NCI-H1436 treated with DMSO at 0.1 percent for 48 hours (cell line): ENCODE measurements around the gene RAD51B.

ENCODE experiments used
- DNase-seq: peaks from one replicate; lab custom pipeline; 2025; lab: John Stamatoyannopoulos, UW

RAD51B gene

GRCh38 chr14:67835596-67835995 lies 16.0 kb downstream of the RAD51B start:
- DNase-seq, result no peak

DNA sequence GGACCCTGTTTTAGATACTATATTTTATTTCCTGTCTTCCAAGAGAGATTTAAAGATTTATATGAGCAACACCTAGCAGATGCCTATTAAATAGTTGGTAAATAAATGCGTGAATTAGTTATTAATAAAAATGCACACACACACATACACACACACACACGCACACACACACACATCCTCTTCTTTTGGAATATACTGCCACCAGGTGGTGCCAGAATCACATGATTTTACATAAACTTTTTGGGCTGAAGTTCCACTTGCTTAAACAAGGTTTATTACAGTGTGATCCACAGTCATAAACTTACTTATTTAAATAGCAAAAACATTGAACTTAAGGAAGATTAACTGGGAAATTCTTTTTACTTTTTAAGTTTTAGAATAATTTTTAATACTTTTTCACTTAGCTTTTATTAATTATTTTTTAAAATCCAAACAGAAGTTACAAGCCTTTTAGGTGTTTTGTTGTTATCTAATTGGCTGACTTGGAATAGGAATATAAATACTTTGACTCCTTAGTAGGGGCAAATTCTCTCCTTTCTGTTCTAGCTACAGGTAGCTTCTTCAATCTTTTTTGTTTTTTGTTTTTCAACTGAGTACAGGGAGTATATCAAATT lies 17.5 kb downstream of the RAD51B start:
- no peak for DNase-seq

GRCh38 chr14:67846029-67846610 lies 26.5 kb downstream of the RAD51B start:
- no peak for DNase-seq

DNA sequence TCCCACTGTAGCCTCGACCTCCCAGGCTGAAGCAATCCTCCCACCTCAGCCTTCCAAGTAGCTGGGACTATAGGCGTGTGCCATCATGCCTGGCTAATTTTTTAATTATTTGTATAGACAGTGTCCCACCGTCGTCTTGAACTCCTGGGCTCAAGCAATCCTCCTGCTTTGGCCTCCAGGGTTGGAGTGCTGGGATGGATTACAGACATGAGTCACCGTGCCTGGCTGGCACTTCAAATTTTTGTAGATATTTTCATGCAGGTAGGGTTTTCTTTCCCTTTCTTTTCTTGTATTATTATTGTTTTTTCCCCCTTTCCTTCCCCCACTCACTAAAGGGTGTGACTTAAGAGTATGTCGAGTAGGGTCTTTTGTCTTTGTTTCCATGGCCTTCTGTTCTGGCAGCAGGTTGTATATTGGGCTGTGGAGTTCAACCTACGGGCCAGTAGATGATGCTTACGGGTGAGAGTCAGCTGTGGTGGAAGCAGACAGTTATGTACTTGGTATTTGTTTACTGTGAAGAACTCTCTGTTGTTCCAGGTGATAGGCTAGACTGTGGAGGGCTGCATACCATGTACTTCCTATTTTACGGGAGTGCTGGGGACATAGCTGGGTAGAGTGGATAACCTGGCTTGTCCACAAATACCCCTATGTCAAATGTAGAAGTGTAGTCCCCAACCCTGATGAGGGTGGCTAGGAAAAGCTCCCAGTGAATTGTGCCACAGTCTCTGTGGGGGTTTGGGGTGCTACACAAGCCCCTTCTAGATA lies 30.7 kb downstream of the RAD51B start:
- no peak for DNase-seq

DNA sequence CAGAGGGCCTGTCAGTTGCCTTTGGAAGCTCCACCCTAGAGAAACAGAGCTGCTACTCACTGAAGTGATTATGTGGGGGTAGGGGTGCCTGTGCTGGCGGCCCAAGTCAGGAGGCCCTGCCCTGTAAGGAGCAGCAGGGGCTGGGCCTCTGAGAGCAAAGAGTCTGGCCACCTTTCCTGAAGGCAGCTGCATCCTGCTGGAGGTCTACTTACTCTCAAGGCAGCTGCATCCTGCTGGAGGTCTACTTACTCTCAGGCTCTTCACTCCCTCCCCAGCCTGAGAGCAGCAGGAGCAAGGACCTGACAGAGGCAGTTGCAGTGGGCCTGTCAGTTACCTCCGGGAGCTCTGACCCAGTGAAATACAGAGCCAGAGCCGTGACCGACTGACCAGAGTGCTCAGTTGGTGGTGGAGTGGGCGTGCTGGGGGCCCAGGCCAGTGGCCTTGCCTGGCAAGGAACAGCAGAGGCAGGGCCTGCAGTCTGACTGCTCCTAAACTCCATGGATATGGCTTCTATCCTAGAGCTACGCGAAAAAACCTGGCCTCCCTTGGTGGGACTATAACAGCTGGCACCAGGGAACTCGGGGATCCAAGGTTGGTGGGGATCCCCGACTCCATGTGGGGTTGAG lies 32.3 kb downstream of the RAD51B start:
- no peak for DNase-seq

DNA sequence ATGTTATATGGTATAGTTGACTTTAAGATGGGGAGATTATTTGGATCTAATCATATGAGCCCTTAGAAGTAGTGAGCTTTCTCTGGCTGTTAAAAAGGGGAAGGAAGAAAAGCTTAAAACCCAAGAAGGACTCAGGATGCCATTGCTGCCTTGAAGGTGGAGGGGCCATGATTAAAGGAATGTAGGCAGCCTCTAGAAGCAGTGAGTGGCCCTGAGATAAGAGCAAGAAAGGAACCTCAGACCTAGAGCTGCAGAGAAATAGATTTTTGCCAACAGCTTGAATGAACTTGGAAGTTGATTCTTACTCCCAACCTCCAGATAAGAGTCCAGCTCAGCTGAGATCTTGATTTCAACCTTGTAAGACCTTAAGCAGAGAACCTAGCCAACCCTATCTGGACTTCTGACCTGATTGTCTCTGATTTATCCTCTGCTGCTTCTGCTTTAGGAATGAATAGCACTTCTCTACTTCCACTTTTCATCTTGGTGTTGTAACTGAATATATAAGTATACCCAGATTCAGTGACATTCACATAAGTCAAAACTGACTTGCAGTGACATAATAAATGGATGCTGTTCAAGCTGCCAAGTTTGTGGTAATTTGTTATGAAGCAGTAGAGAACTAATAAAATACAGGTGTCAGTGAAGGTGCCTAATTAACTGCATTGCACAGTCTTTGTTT lies 33.5 kb downstream of the RAD51B start:
- no peak for DNase-seq

DNA sequence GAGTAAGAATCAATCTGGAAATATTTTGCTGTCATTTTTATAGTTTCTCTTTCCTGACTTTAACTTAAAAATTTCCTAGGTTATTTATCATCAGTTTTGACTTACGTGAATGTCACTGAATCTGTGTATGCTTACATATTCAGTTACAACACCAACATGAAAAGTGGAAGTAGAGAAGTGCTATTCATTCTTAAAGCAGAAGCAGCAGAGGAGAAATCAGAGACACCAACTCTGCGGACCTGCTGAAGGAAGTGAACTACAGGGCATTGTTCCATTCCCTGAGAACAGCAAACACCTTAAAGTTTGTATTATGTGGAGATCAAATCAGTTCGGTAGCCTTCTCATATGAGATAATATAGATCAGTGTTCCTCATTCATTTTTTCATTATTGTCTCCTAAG lies 34.1 kb downstream of the RAD51B start:
- DNase-seq, result no peak

DNA sequence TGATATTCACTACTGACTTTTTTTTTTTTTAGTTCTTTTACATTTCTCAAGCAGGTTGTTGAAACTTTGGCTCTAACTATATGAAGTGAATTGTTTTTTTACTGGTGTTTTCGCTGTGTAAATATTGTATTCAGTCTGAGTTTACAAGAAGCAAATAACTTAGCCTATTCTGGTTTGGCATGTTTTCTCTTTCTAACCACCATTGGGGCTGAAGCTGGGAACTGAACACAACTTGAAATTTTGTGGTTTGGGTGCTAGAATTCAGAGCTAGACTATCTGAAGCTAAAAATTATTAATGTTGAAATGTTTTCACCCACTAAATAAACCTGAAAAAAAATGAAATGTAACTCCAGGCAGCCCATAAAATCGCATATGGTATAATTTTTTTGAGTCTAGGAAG lies 37.2 kb downstream of the RAD51B start:
- DNase-seq, result no peak

- DNase-seq, result no peak
Observed at GRCh38 chr14:67857778-67858350, 38.3 kb downstream of the RAD51B start.

GRCh38 chr14:67859169-67859749 lies 39.7 kb downstream of the RAD51B start:
- no peak for DNase-seq

DNA sequence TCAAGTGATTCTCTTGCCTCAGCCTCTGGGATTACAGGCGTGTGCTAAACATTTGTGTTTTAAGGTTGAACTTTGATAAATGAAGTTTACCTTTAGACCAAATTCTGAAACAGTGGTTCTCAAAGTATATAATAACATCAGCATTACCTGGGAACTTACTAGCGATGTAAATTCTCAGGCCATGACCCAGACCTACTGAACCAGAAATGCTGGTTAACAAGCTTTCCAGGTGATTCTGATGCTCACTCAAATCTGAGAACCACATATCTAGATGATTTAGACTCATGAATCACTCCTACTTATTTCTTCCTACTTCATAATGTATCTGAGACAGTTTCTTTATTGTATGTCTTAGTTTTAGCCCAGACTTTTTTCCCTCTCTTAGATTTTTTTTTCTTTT lies 43.6 kb downstream of the RAD51B start:
- DNase-seq, result no peak

GRCh38 chr14:67875175-67876006 lies 55.8 kb downstream of the RAD51B start:
- DNase-seq, result no peak

GRCh38 chr14:67879026-67879425 lies 59.4 kb downstream of the RAD51B start:
- no peak for DNase-seq

- DNase-seq, result no peak
Observed at GRCh38 chr14:67881225-67881624, 61.6 kb downstream of the RAD51B start.

- DNase-seq, result no peak
Observed at GRCh38 chr14:67882986-67883555, 63.5 kb downstream of the RAD51B start.

- DNase-seq, result no peak
Observed at GRCh38 chr14:67883717-67884116, 64.1 kb downstream of the RAD51B start.

DNA sequence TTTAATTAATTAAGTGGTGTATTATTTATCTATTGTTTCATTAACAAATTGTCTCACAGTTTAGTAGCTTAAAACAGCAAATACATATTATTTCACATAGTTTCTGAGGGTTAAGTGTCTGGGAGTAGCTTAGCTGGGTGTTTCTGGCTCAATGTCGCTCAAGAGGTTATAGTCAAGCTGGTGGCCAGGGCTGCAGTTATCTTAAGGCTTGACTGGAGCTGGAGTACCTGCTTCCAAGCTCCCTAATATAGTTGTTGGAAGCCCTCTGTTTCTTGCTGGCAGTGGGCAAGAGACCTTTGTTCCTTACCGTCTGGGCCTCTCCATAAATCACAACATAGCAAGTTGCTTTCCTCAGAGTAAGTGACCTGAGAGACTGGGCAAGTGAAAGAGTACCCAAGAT lies 66.6 kb downstream of the RAD51B start:
- no peak for DNase-seq

GRCh38 chr14:67887478-67887877 lies 67.9 kb downstream of the RAD51B start:
- DNase-seq, result no peak

- DNase-seq, result no peak
Observed at GRCh38 chr14:67889455-67889854, 69.9 kb downstream of the RAD51B start.

DNA sequence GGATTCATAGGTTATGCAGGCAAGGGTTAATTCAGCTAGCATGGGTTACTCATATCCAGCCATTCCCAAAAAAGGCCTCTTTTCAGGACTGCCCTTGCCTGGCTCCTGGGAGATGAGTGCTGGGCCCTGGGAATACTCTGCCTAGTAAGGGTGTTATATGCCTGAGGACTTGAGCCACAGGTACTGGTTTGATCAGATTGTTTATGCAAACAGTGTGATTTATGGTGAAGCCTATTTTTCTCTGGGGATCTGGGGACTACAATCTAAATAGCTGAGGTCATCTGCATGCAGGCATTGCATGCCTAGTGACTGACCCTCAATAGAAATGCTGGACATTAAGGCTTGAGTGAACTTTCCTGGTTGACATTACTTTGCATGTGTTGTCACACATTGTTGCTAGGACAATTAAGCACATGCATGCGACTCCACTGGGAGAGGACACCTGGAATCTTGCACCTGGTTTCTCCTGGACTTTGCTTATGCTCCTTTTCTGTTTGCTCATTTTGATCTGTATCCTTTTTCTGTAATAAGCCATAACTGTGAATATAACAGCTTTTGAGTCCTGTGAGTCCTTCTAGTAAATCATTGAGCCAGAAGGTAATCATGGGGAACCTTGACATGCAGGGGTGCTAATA lies 73.0 kb downstream of the RAD51B start:
- no peak for DNase-seq
